T1000 (cell line): ENCODE results near the gene EHD4.

ENCODE experiments used
- DNase-seq: peaks from one replicate; lab custom pipeline; 2025; ENCODE audit warnings: mixed read lengths; lab: John Stamatoyannopoulos, UW

EHD4 gene

DNA sequence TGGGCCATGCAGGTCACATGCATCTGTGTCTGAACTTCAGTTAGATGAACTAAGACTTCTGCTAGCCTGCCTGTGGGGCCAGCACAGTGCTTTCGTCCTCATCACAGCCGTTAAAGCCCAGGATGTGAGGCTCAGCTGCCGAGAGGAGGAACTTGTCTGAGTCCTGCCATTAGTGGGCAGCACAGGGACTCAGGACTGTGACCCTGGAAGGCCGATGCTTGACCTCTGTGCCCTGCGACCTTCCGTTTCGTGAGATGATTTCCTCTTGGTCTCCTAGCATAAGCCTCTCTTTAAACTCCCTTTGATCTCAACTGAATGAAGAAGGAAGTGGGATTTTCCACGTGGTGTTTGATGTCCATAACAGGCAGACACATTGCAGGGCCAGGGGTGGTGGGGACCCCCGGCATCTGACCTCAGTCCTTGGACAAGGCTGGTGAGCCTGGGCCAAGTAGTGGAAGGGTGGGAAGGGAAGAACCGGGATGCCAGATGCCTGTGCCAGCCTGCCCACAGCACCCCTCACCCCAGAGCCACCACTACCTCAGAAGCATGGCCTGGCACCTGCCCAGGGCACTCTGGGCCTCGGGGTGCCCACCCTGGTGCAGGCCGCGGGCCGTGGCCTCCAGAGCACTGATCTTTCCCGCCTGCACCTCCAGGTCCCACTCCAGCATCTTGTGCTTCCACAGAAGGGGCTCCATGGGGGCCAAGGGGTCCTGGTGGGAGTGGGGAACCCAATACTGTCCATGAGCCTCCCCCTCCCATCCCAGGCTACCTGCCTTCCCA lies 112.1 kb downstream of the EHD4 start:
- no peak for DNase-seq

DNA sequence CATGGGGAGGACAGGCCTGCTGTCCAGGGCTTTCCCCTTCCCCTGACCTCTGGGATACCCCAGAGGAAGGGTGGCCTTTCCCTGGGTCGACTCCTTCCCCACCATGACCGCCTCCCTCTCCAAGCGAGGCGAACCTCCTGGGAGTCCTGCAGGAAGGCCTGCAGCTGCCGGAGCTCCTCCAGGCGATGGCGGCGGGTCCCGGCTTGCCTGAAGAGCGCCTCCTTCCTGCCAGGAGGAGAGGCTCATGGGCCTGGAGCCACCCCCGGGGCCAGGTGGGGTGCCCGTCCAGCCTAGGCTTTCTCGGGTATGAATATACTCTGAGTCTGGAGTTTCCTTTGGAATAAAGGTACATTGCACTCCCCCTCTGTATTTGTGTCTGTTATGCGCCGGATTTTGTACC lies 113.6 kb downstream of the EHD4 start:
- no peak for DNase-seq

DNA sequence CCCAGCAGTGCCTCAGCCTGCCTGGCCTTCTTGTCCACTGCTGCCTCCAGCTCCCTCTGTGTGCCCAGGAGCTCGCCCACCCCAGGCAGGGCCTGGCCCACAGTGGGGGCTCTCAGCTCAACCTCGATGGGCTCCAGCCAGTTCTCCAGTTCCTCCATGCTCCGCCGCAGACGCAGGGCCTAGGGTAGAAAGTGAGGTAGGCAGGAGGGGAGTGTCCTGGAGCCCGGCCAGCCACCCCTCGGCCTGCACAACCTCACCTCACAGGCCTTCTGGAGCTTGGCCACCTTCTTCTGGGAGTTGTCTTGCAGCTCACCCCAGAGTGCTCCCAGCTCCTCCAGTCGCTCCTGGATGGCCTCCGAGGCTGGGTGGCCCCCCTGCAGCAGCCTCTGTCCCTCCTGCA lies 115.0 kb downstream of the EHD4 start:
- no peak for DNase-seq

DNA sequence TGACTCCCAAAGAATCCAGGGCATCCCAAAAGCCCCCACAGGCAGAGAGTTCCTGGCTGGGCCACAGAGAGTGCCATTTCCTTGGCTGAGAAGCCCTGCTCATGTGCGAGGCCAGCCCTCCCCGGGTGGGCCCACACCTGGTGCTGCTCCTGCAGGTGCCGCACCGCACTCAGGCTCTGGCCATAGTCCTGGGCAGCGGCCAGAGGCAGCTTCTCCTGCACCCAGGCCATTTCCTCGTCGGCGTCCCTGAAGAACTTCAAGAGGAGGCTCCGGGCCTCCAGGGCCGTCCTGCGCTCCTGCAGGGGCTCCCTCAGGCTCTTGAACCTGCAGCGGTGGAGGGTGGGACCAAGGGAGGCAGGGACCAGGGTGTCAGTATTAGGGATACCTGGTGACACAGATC lies 115.6 kb downstream of the EHD4 start:
- no peak for DNase-seq

DNA sequence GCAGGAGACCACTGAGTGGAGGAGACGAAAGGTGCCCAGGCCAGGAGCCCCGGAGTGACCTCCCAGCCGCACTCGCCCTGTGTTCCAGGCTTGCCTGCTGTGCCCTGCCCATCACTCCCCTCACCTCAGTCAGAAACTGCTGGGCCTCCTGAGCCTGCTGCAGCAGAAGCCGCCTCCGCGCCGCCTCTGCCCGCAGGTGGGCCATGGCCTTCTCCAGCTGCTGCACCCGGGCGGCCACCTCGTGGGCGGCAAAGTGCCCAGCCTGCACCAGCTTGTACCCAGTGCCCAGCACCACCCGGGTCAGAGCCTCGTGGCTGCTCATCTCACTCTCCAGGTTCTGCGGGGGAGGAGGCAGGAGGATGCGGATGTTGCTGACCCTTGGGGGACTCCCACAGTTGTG lies 116.1 kb downstream of the EHD4 start:
- no peak for DNase-seq

DNA sequence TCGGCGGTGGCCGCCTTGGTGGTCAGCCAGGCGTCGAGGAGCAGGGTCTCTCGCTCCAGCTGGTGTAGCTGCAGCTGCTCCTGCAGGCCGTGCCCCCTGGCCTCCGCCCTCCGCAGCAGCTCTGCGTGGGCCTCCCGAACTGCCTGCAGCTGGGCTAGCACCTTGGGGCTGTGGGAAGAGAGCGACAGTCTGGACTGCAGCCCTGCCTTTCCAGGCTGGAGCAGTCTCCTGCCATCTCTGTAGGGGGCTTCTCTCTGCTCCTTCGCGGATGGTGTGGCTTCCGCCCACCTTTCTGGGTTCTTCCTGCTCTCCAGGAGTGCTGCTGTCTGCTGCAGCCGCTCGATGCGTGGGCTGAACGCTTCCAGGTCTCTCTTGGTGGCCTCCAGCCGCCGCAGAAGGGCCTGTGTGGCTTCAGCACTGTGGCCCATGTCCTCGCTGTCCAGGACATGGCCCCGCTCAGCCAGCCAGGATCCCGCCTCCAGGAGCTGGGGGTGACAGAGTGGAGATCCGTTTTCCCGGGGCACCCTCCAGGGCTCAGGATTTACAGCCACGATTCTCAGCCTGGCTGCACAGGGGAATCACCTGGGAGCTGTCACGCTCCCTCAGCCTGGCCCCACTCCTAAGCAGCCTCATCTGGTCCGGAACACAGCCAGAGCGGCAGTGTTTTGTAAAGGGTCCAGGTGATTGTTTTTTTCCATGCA lies 116.9 kb downstream of the EHD4 start:
- no peak for DNase-seq

DNA sequence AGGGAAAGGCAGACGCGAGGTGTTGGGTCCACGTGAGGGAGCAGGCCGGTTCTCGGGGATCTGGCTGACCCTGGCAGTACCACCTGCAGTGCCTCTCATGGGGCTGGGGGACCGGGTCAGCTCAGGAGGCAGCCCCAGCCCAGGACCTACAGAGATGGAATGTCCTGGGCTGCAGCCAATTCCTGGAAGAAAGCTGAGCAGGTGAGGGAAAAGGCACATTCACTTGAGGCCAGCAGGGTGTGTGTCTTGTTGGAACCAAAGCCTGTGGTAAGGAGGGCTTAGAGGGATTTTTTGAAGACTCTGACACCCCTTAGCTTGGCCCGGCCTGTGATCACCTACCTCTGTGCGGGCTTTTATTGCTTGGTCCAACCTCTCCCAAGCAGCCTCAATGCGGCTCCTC lies 117.9 kb downstream of the EHD4 start:
- no peak for DNase-seq

DNA sequence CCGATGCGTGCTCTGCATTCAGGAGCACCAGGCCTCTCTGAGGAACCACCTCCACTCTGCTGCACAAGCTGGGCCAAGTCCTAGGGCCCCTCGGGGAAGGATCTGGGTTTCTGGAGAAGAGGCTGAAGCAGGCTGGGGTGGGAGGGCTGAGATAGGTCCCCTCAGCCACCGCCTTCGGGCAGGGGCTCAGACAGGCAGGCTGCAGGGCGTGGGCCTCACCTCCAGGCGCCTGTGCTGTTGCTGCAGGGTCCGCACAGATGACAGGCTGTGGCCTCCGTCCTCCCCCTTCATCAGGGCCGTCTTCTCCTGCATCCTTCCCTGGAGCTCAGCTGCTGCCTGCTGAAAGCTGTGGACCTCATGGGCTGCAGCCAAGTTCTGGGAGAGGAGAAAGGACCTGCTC lies 118.5 kb downstream of the EHD4 start:
- DNase-seq = no peak

DNA sequence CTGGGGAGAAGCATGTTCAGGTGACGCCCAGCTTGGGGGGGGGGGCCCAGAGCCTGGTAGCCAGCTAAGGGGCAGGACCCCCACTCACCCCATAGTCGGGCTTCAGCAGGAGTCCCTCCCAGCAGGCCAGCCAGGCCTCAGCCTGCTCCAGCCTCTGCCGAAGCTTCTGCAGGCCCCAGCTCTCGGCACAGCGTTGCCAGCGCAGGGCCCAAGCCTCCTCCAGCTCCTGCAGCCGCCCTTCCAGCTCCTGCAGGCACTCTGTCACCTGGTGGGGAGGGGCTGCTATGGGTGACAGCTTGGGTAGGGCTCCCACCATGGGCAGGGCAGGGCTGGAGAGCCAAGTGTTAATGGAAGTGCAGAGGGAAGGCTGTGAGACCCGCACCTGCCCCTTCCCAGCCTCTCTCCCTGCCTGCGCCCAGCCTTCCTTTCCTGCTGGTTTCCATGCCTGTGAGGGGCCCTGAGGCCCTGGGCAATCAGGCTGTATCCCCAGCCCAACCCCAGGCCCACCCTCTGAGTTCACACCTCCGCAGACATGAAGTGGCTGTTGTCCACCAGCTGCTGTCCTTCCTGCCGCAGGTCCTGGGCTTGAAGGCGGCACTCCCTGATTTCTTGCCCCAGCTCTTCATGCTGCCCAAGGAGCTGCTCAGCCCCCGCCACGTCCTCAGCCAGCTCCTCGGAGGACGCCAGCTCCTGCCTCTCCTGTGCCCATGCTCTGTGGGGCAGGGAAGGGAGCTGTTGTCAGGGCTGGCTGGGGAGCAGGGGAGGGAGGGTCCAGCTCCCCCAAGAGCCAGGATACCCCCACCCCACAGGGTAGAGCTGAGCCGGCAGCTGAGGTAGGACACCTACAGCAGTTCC lies 119.4 kb downstream of the EHD4 start:
- no peak for DNase-seq

DNA sequence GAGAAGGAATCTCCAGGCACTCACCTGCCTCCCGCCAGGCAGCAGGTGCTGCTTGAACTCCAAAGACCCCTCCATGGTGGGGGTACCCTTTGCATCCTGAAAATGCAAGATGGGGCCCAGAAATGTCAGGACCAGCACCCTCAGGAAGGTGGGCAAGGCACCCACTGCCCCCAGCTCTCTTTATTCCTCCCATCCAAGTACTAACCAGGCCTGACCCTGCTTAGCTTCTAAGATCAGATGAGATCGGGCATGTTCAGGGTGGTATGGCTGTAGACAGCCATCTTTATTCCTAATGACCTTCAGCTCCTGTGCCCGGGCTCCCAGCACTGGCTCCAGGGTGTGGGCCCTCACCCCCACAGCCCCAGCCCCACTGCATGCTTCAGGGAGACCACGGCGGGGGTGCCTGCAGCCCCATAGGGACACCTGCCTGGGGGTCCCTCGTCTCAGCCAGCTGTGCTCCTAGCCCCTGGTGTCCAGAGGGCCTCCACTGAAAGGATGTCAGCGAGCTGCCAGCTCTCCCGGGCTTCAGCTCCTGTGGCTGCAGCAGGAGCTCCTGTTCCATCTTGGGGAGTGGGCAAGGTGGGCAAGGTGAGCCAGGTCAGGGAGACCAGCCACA lies 120.5 kb downstream of the EHD4 start:
- DNase-seq = no peak

DNA sequence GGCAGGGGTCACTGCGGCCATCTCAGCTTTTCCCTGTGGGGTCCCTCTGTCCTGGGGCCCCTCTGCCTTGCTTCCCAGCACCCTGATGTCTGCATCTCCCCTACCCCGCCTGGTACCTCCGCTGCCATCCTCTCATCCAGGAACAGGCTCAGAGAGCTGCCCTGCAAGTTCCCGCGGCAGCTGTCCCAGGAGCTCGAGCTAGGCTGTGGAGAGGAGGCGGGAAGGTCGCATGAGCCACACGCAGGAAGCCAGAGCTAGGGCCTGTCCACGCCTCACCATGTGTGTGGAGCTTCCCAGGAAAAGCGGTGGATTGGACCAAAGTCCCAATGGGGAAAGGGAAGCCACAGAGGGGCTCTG lies 121.2 kb downstream of the EHD4 start:
- DNase-seq = no peak

DNA sequence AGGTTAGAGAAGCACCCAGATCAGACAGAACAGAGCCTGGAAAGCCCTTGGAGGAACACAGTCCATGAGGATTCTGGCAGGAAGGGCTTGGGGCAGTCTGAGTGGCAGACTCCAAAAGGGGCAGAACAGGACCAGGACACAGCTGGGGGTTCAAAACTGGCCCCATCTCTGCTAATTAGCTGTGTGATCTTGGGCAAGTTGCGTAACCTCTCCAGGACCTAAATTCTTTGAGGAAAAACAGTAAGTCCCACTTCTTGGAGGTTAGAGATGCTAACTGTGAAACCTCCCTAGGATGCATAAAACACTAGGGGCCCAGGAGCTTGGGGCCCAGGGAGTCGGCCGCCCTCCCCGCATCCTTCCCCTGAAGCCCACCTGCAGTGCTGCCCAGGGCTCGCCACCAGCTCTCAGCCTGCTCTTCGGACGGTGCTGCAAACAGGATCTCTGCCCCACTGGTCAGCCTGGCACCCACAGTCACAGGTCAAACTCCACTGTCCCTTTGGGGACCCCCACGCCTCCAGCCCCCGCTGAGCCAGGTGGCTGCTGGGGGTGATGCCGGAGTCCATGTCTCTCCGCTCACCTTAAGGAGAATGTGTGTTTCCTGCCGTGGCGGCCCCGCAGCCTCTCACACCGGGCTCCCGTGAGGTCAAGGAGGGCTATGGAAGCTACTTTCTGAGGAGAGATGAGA lies 121.7 kb downstream of the EHD4 start:
- DNase-seq = no peak

DNA sequence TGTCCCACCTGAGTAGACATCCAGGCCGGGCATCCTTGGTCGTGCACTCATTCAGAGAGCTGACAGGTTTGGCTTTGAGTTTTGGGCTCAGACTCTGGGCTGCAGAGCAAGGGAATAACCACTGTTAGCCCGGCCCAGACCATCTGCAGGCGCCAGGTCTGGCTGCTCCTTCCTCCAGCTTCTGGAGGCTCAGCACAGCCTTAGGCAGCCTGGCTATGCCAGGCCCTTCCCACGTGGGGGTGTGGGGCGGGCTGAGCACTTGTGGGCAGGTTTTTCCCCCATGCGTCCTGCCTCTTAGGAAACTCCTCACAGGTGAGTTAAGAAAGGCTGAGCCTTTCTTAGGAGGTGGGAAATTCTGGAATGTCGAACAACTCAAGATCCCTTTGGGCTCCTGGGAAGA lies 122.5 kb downstream of the EHD4 start:
- no peak for DNase-seq

DNA sequence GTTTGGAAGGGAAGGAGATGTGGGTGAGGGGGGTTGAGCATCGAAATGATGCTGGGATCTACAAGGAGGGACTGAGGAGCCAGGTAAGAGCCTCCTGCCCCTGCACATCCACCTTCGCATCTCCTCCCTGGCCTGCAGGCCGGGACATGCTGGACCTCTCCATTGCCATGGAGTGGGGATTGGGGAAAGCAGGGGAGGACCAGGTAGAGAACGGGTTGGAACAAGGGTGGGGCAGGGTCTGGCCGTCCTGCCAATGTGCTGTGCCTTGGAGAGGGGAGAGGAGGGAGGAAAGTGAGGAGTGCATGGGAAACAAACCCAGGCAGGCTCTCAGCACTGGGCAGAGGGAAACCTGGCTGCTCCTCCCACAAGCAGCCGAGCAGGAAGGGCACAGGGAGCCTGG lies 123.2 kb downstream of the EHD4 start:
- no peak for DNase-seq

DNA sequence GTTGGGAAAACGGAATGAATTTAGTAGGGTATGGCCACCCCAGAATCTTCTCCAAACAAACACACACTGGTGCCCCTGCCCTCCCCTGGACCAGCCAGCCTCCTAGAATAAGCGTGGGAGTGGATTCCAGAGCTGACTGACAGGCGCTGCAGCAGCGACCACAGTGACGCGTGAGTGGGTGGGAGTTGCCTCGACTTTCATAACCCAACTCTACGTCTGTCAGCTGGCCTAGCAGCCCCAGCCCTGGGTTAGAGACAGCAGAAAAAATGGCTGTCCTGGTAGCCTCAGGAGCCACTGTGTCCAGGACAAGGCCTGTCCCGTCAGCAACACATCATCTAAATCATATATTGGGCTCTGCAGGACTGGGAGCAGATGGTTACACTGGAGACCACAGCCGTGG lies 123.7 kb downstream of the EHD4 start:
- DNase-seq = no peak

DNA sequence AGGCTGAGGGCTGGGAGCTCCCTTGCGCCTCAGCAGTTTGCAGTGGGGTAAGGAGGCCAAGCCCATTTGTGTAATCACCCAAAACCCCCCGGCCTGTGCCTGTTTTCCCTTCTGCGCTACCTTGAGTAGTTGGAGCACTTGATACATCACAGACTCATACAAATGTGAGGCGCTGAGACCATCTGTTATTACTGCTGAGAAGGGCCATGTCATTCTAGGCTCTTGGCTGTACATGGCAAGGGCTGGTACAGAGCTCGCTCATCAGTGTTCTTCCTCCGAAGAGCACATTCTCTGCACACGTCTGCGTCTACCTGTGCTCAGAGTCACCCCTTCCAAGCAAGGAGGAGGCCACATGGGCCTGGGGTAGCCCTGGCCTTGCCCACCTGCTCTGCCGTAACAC lies 124.4 kb downstream of the EHD4 start:
- no peak for DNase-seq

DNA sequence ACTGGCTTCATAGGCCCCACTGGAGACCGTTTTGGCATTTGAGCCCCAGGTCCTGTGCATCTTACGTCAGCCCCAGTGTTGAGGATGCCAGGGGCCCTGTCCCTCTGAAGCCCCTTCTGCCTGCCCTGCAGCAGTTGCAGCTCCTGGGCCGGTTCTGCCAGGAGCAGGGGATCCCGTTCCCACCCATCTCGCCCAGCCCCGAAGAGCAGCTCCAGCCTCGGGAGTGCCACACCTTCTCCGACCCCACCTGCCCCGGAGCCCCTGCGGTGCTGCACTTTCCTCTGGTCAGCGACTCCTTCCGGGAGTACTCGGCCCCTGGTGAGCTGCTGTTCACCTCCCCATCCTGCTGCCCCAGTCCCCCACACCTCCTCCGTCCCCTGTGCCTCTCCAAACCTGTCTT lies 125.2 kb downstream of the EHD4 start:
- DNase-seq = no peak
